ENCODE data around the gene CIP2A.
A peak's percentile ranks its signal among the peaks of the same experiment; 100 is the strongest.

The CIP2A gene

GRCh38 chr3:108555966-108556581, 33.2 kb downstream of the CIP2A start:
- no peak for DNase-seq

GRCh38 chr3:108554913-108555571, 34.2 kb downstream of the CIP2A start:
- DNase-seq, result no peak

GRCh38 chr3:108554229-108554628, 35.0 kb downstream of the CIP2A start:
- DNase-seq, result no peak

GRCh38 chr3:108552267-108553159, 36.7 kb downstream of the CIP2A start:
- peak; percentile 49 for DNase-seq

- DNase-seq, result no peak
These were observed 40.4 kb downstream of the CIP2A start for GRCh38 chr3:108548886-108549285.

- no peak for DNase-seq
These were observed 40.9 kb downstream of the CIP2A start for GRCh38 chr3:108548304-108548703.

GRCh38 chr3:108546692-108547091, 42.5 kb downstream of the CIP2A start:
- DNase-seq, result no peak

- peak; percentile 53 for DNase-seq
These were observed 43.0 kb downstream of the CIP2A start for GRCh38 chr3:108546247-108546646.

GRCh38 chr3:108538083-108538482, 51.2 kb downstream of the CIP2A start:
- DNase-seq, result no peak

GRCh38 chr3:108528459-108529252, 60.6 kb downstream of the CIP2A start:
- no peak for DNase-seq

- DNase-seq, result no peak
These were observed 61.4 kb downstream of the CIP2A start for GRCh38 chr3:108527817-108528216.

GRCh38 chr3:108527109-108527508, 62.1 kb downstream of the CIP2A start:
- DNase-seq, result no peak

- DNase-seq, result no peak
These were observed 63.3 kb downstream of the CIP2A start for GRCh38 chr3:108525971-108526370.

- no peak for DNase-seq
These were observed 64.0 kb downstream of the CIP2A start for GRCh38 chr3:108525256-108525655.

- DNase-seq, result no peak
These were observed 64.7 kb downstream of the CIP2A start for GRCh38 chr3:108524537-108524936.

- DNase-seq, result no peak
These were observed 70.3 kb downstream of the CIP2A start for GRCh38 chr3:108518895-108519294.

- DNase-seq, result no peak
These were observed 72.4 kb downstream of the CIP2A start for GRCh38 chr3:108516881-108517280.

- DNase-seq, result no peak
These were observed 75.3 kb downstream of the CIP2A start for GRCh38 chr3:108513961-108514360.

- DNase-seq, result no peak
These were observed 76.6 kb downstream of the CIP2A start for GRCh38 chr3:108512671-108513070.

GRCh38 chr3:108511490-108511889, 77.7 kb downstream of the CIP2A start:
- DNase-seq, result no peak

- DNase-seq, result peak; percentile 31
These were observed 78.2 kb downstream of the CIP2A start for GRCh38 chr3:108511055-108511454.

- no peak for DNase-seq
These were observed 78.7 kb downstream of the CIP2A start, which contains the start of gene MYH15 for GRCh38 chr3:108510496-108510895. Gene MYH15, minus strand, starts transcription at chr3:108510596. Its CDS starts 66 bp downstream, at chr3:108510530.

GRCh38 chr3:108509871-108510270, 79.4 kb downstream of the CIP2A start:
- no peak for DNase-seq

Data from NCI-H1092 treated with DMSO at 0.1 percent for 48 hours (cell line).